Gastroesophageal sphincter (tissue), 4 donors: Measurements from ENCODE around the gene FNDC10. TPM values are rescaled to one million over a fixed set of nuclear protein-coding genes. Genes with fewer than 3 reads are reported as not detected.

ENCODE experiments used
- ATAC-seq: fragments of 150-250 bp; one replicate; pipeline ENCODE4 v1.9.1; 2016; ENCODE audit warnings: mild to moderate bottlenecking, moderate library complexity
- H3K27ac ChIP-seq, 4 donors: fragments of 200-600 bp; sonication (generic) in 3 of 4; 1 replicate in 3 of 4; 2 replicates in 1 of 4; pipeline ENCODE4 v1.5.1; 2016 to 2019
- H3K27me3 ChIP-seq: fragments of 200-600 bp; sonication (generic); one replicate; pipeline ENCODE4 v1.5.1; 2019
- H3K36me3 ChIP-seq, 2 donors: fragments of 200-600 bp; sonication (generic); one replicate each; pipeline ENCODE4 v1.5.1; 2019; ENCODE audit warnings: control low read depth in 1 of 2
- H3K4me1 ChIP-seq, 3 donors: fragments of 200-600 bp; sonication (generic); 1 replicate in 2 of 3; 2 replicates in 1 of 3; pipeline ENCODE4 v1.5.1; 2016 to 2019; ENCODE audit warnings: control low read depth in 2 of 3
- H3K4me3 ChIP-seq, 2 donors: fragments of 200-600 bp; sonication (generic); one replicate each; pipeline ENCODE4 v1.5.1; 2019; ENCODE audit warnings: mild to moderate bottlenecking in 1 of 2, moderate library complexity in 1 of 2
- H3K9me3 ChIP-seq, 3 donors: fragments of 200-600 bp; sonication (generic); one replicate each; pipeline ENCODE4 v1.5.1; 2017 to 2019; ENCODE audit warnings: control low read depth in 2 of 3
- EP300 ChIP-seq: sonication (generic); formaldehyde crosslinking; IDR thresholded peaks from one replicate; pipeline ENCODE4 v1.6.1; 2017; ENCODE audit warnings: antibody characterized with exemption, mild to moderate bottlenecking
- POLR2A ChIP-seq, 2 donors: fragments of 450-650 bp; IDR thresholded peaks; one replicate each; pipeline ENCODE4 v1.6.1; 2017; ENCODE audit warnings: antibody characterized with exemption in 2 of 2, mild to moderate bottlenecking in 2 of 2, moderate library complexity in 1 of 2
- POLR2AphosphoS5 ChIP-seq: sonication (generic); formaldehyde crosslinking; IDR thresholded peaks from one replicate; pipeline ENCODE4 v1.6.1; 2017; ENCODE audit warnings: antibody characterized with exemption
- WGBS, 2 donors: methylation state at CpG; one replicate each; pipeline ENCODE4 v1.1.5; 2018; ENCODE audit warnings: low coverage in 1 of 2; 5-methylcytosine and 5-hydroxymethylcytosine counted together
- total RNA-seq, 4 donors: library from RNA; depleted of rRNA; stranded (reverse); fragments of >200 nt; gene quantifications; one replicate each; pipeline ENCODE4 v1.1.0, GENCODE V29; 2016
- TF ChIP-seq, protein P1 (sequence below), 4 experiments: fragments of 200-600 bp in 2 of 4; fragments of 450-650 bp in 2 of 4; sonication (generic) in 1 of 4; IDR thresholded peaks; one replicate each; pipeline ENCODE4 v1.5.1; 2017 to 2019; ENCODE audit warnings: antibody characterized with exemption in 4 of 4, mild to moderate bottlenecking in 2 of 4, moderate library complexity in 2 of 4

Gene FNDC10
- total RNA-seq, 4 donors from 2014 or later, result 0.54 TPM; not detected in 2

DNA sequence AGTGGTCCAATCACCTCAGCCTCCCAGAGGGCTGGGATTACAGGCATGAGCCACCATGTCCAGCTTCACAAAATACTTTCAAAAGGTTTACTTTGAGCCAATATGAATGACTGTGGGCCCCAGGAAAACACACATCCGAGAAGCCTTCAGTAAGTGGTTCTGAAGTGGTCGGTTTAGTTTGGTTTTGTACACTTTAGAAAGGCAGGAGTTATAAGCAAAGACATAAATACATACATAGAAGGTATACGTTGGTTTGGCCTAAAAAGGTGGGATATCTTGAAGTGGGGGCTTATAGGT is 12.1 kb upstream of the FNDC10 start:
- no peaks in the 10 kb centered on the region for H3K27me3 ChIP-seq
- H3K4me1 ChIP-seq, result peaks cover 0 to 29% (median 16%) of the 10 kb centered on the region in 3 donors
- no peaks in the 10 kb centered on the region for H3K36me3 ChIP-seq
- TF ChIP-seq EP300 (no peak), POLR2AphosphoS5 (no peak), POLR2A (IDR thresholded peaks at IDR 0.05) (no peak)
- TF ChIP-seq, protein P1, sequence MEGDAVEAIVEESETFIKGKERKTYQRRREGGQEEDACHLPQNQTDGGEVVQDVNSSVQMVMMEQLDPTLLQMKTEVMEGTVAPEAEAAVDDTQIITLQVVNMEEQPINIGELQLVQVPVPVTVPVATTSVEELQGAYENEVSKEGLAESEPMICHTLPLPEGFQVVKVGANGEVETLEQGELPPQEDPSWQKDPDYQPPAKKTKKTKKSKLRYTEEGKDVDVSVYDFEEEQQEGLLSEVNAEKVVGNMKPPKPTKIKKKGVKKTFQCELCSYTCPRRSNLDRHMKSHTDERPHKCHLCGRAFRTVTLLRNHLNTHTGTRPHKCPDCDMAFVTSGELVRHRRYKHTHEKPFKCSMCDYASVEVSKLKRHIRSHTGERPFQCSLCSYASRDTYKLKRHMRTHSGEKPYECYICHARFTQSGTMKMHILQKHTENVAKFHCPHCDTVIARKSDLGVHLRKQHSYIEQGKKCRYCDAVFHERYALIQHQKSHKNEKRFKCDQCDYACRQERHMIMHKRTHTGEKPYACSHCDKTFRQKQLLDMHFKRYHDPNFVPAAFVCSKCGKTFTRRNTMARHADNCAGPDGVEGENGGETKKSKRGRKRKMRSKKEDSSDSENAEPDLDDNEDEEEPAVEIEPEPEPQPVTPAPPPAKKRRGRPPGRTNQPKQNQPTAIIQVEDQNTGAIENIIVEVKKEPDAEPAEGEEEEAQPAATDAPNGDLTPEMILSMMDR (IDR thresholded peaks at IDR 0.05), result no peak
- no peaks in the 10 kb centered on the region for H3K9me3 ChIP-seq
- no peak for ATAC-seq
- peak overlapping the region in 1 of 4 donors; percentile 47 for H3K27ac ChIP-seq
- WGBS, 2 donors, result 74 to 80% methylated on average over 2 to 3 of the region's 3 CpGs
- no peak overlapping the region for H3K4me3 ChIP-seq

DNA sequence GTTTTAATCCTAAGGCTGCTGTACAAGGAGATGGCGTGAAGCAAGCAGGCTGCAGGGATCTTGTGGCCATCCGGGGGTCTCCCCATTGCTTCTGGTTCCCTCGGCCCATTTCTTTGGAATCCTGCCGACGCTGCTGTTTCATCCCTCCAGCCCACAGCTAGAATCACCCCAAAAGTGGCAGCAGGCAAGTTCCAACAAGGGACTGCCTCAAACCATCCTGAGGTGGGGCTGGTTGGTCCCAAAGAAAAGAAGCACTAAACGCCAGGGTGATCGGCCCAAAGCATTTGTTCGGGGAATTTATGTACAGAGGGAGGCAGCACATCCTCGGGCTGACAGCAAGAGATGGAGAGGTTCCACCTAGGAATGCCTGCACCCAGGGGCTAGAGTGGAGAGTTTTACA is 10.9 kb upstream of the FNDC10 start:
- peak overlapping the region in 2 of 4 donors; percentile 10 to 38 for H3K27ac ChIP-seq
- peaks cover 0 to 18% (median 9%) of the 10 kb centered on the region in 3 donors for H3K4me1 ChIP-seq
- ATAC-seq, result no peak
- H3K9me3 ChIP-seq, result no peaks in the 10 kb centered on the region
- no peak overlapping the region for H3K4me3 ChIP-seq
- whole genome bisulfite sequencing, 2 donors, result 44 to 50% methylated on average over 2 to 4 of the region's 9 CpGs
- no peaks in the 10 kb centered on the region for H3K27me3 ChIP-seq
- TF ChIP-seq, protein P1 (IDR thresholded peaks at IDR 0.05), result no peak
- no peak for TF ChIP-seq POLR2A (IDR thresholded peaks at IDR 0.05)
- TF ChIP-seq POLR2AphosphoS5, result no peak
- TF ChIP-seq EP300, result no peak
- H3K36me3 ChIP-seq, result no peaks in the 10 kb centered on the region

DNA sequence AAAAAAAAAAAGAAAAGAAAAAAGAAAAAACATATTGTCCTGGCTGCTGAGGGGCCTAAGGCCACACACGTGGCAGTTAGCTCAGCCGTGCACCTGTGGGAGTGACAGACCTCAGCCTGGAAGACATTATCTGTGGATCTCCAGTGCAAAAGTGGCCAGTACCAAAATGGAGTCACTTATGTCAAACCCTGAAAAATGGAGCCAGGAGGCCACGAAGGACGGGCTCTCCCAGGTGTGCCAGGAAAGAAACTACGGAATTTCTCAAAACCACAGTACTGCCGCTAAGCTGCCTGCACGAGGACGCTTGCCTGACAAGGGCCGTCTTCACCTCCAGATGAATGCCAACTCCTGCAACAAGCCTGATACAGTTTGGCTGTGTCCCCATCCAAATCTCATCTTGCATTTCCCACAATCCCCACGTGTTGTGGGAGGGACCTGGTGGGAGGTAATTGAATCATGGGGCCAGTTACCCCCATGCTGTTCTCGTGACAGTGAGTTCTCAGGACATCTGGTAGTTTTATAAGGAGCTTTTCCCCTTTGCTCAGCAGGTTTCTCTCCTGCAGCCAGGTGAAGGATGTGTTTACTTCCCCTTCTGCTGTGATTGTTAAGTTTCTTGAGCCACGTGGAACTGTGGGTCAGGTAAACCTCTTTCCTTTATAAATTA is 10.0 kb upstream of the FNDC10 start:
- no peak overlapping the region for H3K4me3 ChIP-seq
- ATAC-seq, result no peak
- no peaks in the 10 kb centered on the region for H3K9me3 ChIP-seq
- peaks cover 4% of the 10 kb centered on the region for H3K27me3 ChIP-seq
- H3K36me3 ChIP-seq, result no peaks in the 10 kb centered on the region
- H3K27ac ChIP-seq, result peak overlapping the region in 1 of 4 donors; percentile 38
- H3K4me1 ChIP-seq, result peaks cover 0 to 18% (median 9%) of the 10 kb centered on the region in 3 donors
- 68 to 82% methylated on average over 8 to 10 of the region's 12 CpGs for WGBS, 2 donors
- TF ChIP-seq, protein P1 (IDR thresholded peaks at IDR 0.05), result no peak
- TF ChIP-seq POLR2A (IDR thresholded peaks at IDR 0.05), result no peak
- TF ChIP-seq POLR2AphosphoS5, result no peak
- no peak for TF ChIP-seq EP300

DNA sequence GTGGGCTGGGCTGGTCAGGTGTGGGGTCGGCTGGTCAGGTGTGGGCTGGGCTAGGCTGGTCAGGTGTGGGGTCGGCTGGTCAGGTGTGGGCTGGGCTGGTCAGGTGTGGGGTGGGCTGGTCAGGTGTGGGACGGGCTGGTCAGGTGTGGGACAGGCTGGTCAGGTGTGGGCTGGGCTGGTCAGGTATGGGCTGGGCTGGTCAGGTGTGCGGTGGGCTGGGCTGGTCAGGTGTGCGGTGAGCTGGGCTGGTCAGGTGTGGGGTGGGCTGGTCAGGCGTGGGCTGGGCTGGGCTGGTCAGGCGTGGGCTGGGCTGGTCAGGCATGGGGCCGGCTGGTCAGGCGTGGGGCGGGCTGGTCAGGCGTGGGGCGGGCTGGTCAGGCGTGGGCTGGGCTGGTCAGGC is 6.3 kb upstream of the FNDC10 start:
- H3K27ac ChIP-seq, result no peak overlapping the region
- H3K4me1 ChIP-seq, result no peaks in the 10 kb centered on the region
- H3K27me3 ChIP-seq, result peaks cover 41% of the 10 kb centered on the region
- ATAC-seq, result no peak
- no peaks in the 10 kb centered on the region for H3K36me3 ChIP-seq
- TF ChIP-seq POLR2A (IDR thresholded peaks at IDR 0.05) (no peak), POLR2AphosphoS5 (no peak), EP300 (no peak)
- TF ChIP-seq, protein P1 (IDR thresholded peaks at IDR 0.05), result no peak
- H3K4me3 ChIP-seq, result no peak overlapping the region
- WGBS, 2 donors, result 92% methylated on average over 2 of the region's 13 CpGs; no CpG with 5 or more reads in 1 of the 2 donors
- H3K9me3 ChIP-seq, result no peaks in the 10 kb centered on the region

DNA sequence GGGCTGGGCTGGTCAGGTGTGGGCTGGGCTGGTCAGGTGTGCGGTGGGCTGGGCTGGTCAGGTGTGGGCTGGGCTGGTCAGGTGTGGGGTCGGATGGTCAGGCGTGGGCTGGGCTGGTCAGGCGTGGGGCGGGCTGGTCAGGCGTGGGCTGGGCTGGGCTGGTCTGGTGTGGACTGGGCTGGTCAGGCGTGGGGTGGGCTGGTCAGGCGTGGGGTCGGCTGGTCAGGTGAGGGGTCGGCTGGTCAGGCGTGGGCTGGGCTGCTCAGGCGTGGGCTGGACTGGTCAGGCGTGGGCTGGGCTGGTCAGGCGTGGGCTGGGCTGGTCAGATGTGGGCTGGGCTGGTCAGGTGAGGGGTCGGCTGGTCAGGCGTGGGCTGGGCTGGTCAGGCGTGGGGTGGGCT is 5.8 kb upstream of the FNDC10 start:
- peaks cover 0 to 3% (median 0%) of the 10 kb centered on the region in 3 donors for H3K4me1 ChIP-seq
- H3K9me3 ChIP-seq, result no peaks in the 10 kb centered on the region
- 90% methylated on average over 2 of the region's 17 CpGs; no CpG with 5 or more reads in 1 of the 2 donors for WGBS, 2 donors
- TF ChIP-seq EP300 (no peak), POLR2AphosphoS5 (no peak), POLR2A (IDR thresholded peaks at IDR 0.05) (no peak)
- TF ChIP-seq, protein P1 (IDR thresholded peaks at IDR 0.05), result no peak
- no peak for ATAC-seq
- H3K27me3 ChIP-seq, result peaks cover 46% of the 10 kb centered on the region
- no peak overlapping the region for H3K27ac ChIP-seq
- no peak overlapping the region for H3K4me3 ChIP-seq
- no peaks in the 10 kb centered on the region for H3K36me3 ChIP-seq
